Measurements from ENCODE around the gene ST6GALNAC3.

DNA sequence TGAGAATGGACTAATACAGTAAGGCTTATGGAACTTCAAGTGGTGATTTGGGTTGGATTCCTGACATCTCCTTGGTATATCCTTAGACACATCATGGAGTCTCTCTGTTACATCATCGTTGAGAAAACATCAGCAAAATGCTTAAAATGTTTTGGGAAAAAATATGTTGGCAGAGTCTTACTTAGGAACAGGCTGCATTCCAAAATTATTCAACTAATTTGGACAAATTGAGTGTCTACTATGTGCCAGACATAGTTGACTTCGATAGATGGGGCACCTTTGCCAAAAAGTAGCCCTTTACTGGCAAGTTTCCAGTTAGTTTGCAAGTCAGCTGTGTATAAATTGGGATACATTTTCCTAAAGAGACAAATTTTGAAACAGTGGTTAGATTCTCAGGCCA, 539.3 kb downstream of the ST6GALNAC3 start:
- TF ChIP-seq, protein P1, sequence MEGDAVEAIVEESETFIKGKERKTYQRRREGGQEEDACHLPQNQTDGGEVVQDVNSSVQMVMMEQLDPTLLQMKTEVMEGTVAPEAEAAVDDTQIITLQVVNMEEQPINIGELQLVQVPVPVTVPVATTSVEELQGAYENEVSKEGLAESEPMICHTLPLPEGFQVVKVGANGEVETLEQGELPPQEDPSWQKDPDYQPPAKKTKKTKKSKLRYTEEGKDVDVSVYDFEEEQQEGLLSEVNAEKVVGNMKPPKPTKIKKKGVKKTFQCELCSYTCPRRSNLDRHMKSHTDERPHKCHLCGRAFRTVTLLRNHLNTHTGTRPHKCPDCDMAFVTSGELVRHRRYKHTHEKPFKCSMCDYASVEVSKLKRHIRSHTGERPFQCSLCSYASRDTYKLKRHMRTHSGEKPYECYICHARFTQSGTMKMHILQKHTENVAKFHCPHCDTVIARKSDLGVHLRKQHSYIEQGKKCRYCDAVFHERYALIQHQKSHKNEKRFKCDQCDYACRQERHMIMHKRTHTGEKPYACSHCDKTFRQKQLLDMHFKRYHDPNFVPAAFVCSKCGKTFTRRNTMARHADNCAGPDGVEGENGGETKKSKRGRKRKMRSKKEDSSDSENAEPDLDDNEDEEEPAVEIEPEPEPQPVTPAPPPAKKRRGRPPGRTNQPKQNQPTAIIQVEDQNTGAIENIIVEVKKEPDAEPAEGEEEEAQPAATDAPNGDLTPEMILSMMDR (IDR thresholded peaks at IDR 0.05; ENCODE audit: low read length) = no peak
- TF ChIP-seq EZH2 (optimal IDR thresholded peaks at IDR 0.05; ENCODE audit: low read depth, low read length) (no peak), EZH2phosphoT487 (IDR thresholded peaks at IDR 0.05; ENCODE audit: low read length) (no peak)

Measured in MM.1S (cell line).